Fibroblast of lung (primary cell): Measurements from ENCODE around the gene DHFR. TPM values are rescaled to one million over a fixed set of nuclear protein-coding genes. Genes with fewer than 3 reads are reported as not detected.

Source experiments
- DNase-seq, 2 donors: peaks; one replicate each; pipeline versions ENCODE4 v3.0.0 to v3.0.0-alpha.2; 2010; ENCODE audit warnings: low read depth in 2 of 2
- H2AFZ ChIP-seq: 2 replicates; pipeline ENCODE4 v1.5.1; 2012; ENCODE audit warnings: low read length, control low read depth, inconsistent platforms
- H3K27ac ChIP-seq: 2 replicates; pipeline ENCODE4 v1.5.1; 2011; ENCODE audit warnings: low read length, control low read depth; ENCODE audit not compliant: insufficient read depth
- H3K27me3 ChIP-seq: 2 replicates; pipeline ENCODE4 v1.5.1; 2011; ENCODE audit warnings: mild to moderate bottlenecking, low read length; ENCODE audit not compliant: control insufficient read depth, insufficient read depth
- H3K36me3 ChIP-seq: 2 replicates; pipeline ENCODE4 v1.5.1; 2011; ENCODE audit warnings: low read length; ENCODE audit not compliant: control insufficient read depth, insufficient read depth
- H3K4me1 ChIP-seq: 2 replicates; pipeline ENCODE4 v1.5.1; 2011; ENCODE audit warnings: low read length; ENCODE audit not compliant: control insufficient read depth, insufficient read depth; ENCODE audit errors: extremely low read depth
- H3K4me2 ChIP-seq: 2 replicates; pipeline ENCODE4 v1.5.1; 2011; ENCODE audit warnings: low read length, control low read depth; ENCODE audit not compliant: insufficient read depth; ENCODE audit errors: extremely low read depth
- H3K4me3 ChIP-seq, 4 experiments: fragments of 200-600 bp in 1 of 4; sonication (generic) in 1 of 4; replicated peaks in 1 of 4; 2 replicates each; pipeline ENCODE4 v1.5.1; 2011 to 2016; ENCODE audit warnings: low read length in 4 of 4, low read depth in 3 of 4, mild to moderate bottlenecking in 3 of 4, control low read depth in 2 of 4, inconsistent platforms in 1 of 4, mixed read lengths in 1 of 4; ENCODE audit not compliant: insufficient read depth in 1 of 4; ENCODE audit errors: control extremely low read depth in 1 of 4
- H3K79me2 ChIP-seq: 2 replicates; pipeline ENCODE4 v1.5.1; 2012; ENCODE audit warnings: mild to moderate bottlenecking, low read length, inconsistent platforms; ENCODE audit not compliant: control insufficient read depth, insufficient read depth
- H3K9ac ChIP-seq: 2 replicates; pipeline ENCODE4 v1.5.1; 2011; ENCODE audit warnings: mild to moderate bottlenecking, low read length, control low read depth; ENCODE audit not compliant: insufficient read depth
- H3K9me3 ChIP-seq: 2 replicates; pipeline ENCODE4 v1.5.1; 2012; ENCODE audit warnings: low read depth, low read length; ENCODE audit not compliant: control insufficient read depth, insufficient read depth
- H4K20me1 ChIP-seq: 2 replicates; pipeline ENCODE4 v1.5.1; 2011; ENCODE audit warnings: low read length; ENCODE audit not compliant: control insufficient read depth, insufficient read depth; ENCODE audit errors: extremely low read depth
- EZH2 ChIP-seq: IDR thresholded peaks from 2 replicates; pipeline ENCODE4 v1.5.1; 2012; ENCODE audit warnings: low read length, control low read depth, mild to moderate bottlenecking; ENCODE audit errors: missing control alignments
- polyA plus RNA-seq, 2 donors: library from polyadenylated mRNA; depleted of rRNA in 1 of 2; stranded (reverse) in 1 of 2; unstranded in 1 of 2; fragments of >200 nt; gene quantifications; 2 replicates each; pipeline ENCODE4 v1.2.1, GENCODE V29; 2011 to 2012; ENCODE audit warnings: missing spikeins in 1 of 2
- total RNA-seq: library from RNA; depleted of rRNA; stranded (reverse); fragments of >200 nt; gene quantifications from 2 replicates; pipeline ENCODE4 v1.2.1, GENCODE V29; 2014
- TF ChIP-seq, protein P1 (sequence below), 2 donors: IDR thresholded peaks in 1 of 2; conservative IDR thresholded peaks in 1 of 2; 1 replicate in 1 of 2; 2 replicates in 1 of 2; pipeline ENCODE4 v1.5.1; 2011 to 2012; ENCODE audit warnings: low read length in 2 of 2, control low read depth in 1 of 2, inconsistent platforms in 1 of 2, low read depth in 1 of 2, mild to moderate bottlenecking in 1 of 2

The DHFR gene
- total and polyA plus RNA-seq, 2 donors (not counting 1 experiment from before 2014, with no cell fraction given) = 9.7 to 22.2 TPM

DNA sequence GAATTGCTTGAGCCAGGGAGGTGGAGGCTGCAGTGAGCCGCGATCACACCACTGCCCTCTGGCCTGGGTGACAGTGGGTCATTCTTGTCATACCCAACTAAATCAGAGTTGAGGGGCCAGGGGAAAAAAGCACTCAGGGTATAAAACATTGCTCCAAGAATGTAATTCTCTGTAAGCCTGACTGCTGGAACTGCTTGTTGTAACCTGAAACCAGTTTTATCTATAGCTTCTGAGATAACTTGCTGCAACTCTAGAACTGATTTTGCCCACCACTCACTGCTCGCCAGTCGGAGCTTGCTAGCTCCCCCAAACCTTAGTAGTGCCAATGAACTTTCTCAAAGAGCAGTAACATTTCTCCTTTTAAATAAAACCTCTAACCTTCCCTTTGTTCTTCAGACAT is 9.9 kb downstream of the DHFR start:
- Histone ChIP-seq H3K36me3 (peaks cover 3% of the 10 kb centered on the region), H3K79me2 (no peaks in the 10 kb centered on the region), H3K27ac (no peak overlapping the region), H3K9me3 (no peaks in the 10 kb centered on the region), H4K20me1 (no peaks in the 10 kb centered on the region), H2AFZ (no peak overlapping the region), H3K4me2 (no peak overlapping the region), H3K9ac (no peak overlapping the region), H3K4me1 (no peaks in the 10 kb centered on the region), H3K27me3 (no peaks in the 10 kb centered on the region), H3K4me3 (no peak overlapping the region)
- peak; percentile 5 to 20 for DNase-seq
- no peak for TF ChIP-seq EZH2
- TF ChIP-seq, protein P1, sequence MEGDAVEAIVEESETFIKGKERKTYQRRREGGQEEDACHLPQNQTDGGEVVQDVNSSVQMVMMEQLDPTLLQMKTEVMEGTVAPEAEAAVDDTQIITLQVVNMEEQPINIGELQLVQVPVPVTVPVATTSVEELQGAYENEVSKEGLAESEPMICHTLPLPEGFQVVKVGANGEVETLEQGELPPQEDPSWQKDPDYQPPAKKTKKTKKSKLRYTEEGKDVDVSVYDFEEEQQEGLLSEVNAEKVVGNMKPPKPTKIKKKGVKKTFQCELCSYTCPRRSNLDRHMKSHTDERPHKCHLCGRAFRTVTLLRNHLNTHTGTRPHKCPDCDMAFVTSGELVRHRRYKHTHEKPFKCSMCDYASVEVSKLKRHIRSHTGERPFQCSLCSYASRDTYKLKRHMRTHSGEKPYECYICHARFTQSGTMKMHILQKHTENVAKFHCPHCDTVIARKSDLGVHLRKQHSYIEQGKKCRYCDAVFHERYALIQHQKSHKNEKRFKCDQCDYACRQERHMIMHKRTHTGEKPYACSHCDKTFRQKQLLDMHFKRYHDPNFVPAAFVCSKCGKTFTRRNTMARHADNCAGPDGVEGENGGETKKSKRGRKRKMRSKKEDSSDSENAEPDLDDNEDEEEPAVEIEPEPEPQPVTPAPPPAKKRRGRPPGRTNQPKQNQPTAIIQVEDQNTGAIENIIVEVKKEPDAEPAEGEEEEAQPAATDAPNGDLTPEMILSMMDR (conservative IDR thresholded peaks at IDR 0.05 in 1 of 2, IDR thresholded peaks at IDR 0.05 in 1 of 2; ENCODE audit: low read depth in 1 of 2, low read length in 2 of 2) = no peak

DNA sequence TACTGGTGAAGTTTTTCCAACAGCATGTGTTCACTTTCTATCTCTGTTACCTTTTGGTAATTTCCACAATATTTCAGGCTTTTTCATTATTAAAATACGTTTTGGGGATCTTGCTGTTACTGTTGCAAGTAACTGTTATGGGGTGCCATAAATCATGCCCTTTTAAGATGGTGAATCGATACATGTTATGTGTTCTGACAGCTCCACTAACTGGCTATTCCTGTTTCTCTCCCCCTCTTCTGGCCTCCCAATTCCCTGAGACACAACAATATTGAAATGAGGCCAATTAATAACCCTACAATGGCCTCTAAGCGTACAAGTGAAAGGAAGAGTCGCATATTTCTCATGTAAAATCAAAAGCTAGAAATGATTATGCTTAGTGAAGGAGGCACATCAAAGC is 13.4 kb downstream of the DHFR start:
- Histone ChIP-seq H2AFZ (no peak overlapping the region), H3K4me2 (no peak overlapping the region), H3K79me2 (no peaks in the 10 kb centered on the region), H3K27me3 (no peaks in the 10 kb centered on the region), H3K4me1 (no peaks in the 10 kb centered on the region), H3K9ac (no peak overlapping the region), H3K4me3 (no peak overlapping the region), H3K36me3 (peaks cover 1% of the 10 kb centered on the region), H3K27ac (no peak overlapping the region), H3K9me3 (no peaks in the 10 kb centered on the region), H4K20me1 (no peaks in the 10 kb centered on the region)
- no peak for DNase-seq
- TF ChIP-seq, protein P1 (conservative IDR thresholded peaks at IDR 0.05 in 1 of 2, IDR thresholded peaks at IDR 0.05 in 1 of 2; ENCODE audit: low read depth in 1 of 2, low read length in 2 of 2) = no peak
- TF ChIP-seq EZH2 = no peak

DNA sequence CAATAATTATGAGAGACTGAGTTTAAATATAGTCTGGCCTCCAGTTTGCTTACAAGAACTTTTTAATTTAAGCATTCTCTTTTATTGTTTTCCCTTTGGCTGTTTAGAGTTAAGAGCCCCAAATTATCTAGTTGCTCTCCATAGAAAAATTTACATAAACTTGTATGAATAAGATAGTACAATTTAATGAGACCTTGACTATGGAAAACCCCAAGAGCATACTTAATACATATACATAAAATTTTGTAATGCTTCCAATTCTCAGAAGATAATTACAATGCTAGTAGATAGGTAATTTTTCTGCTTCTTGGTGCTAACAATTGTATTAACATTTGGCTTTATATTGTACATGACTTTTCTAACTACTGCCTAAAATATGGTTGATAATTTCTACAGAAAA is 20.6 kb downstream of the DHFR start:
- TF ChIP-seq, protein P1 (conservative IDR thresholded peaks at IDR 0.05 in 1 of 2, IDR thresholded peaks at IDR 0.05 in 1 of 2; ENCODE audit: low read depth in 1 of 2, low read length in 2 of 2) = no peak
- no peak for TF ChIP-seq EZH2
- no peak overlapping the region for H3K27ac ChIP-seq
- no peaks in the 10 kb centered on the region for H3K9me3 ChIP-seq
- no peaks in the 10 kb centered on the region for H4K20me1 ChIP-seq
- H3K9ac ChIP-seq = no peak overlapping the region
- no peak overlapping the region for H3K4me3 ChIP-seq
- H3K4me2 ChIP-seq = no peak overlapping the region
- no peak for DNase-seq
- no peak overlapping the region for H2AFZ ChIP-seq
- H3K36me3 ChIP-seq = peaks cover 2% of the 10 kb centered on the region
- no peaks in the 10 kb centered on the region for H3K27me3 ChIP-seq
- no peaks in the 10 kb centered on the region for H3K4me1 ChIP-seq
- no peaks in the 10 kb centered on the region for H3K79me2 ChIP-seq
